GM12865 (cell line): ENCODE results near the gene WAPL.

ENCODE experiments used
- DNase-seq: peaks from one replicate; pipeline ENCODE4 v3.0.0; 2010; ENCODE audit warnings: low read depth
- H3K4me3 ChIP-seq: 2 replicates; pipeline ENCODE4 v1.5.1; 2011; ENCODE audit warnings: mild to moderate bottlenecking, low read depth, low read length, control low read depth
- TF ChIP-seq, protein P1 (sequence below): IDR thresholded peaks from 2 replicates; pipeline ENCODE4 v1.5.1; 2011; ENCODE audit warnings: low read length, control low read depth, low read depth, inconsistent platforms; ENCODE audit not compliant: insufficient read depth; ENCODE audit errors: missing control alignments

The WAPL gene

DNA sequence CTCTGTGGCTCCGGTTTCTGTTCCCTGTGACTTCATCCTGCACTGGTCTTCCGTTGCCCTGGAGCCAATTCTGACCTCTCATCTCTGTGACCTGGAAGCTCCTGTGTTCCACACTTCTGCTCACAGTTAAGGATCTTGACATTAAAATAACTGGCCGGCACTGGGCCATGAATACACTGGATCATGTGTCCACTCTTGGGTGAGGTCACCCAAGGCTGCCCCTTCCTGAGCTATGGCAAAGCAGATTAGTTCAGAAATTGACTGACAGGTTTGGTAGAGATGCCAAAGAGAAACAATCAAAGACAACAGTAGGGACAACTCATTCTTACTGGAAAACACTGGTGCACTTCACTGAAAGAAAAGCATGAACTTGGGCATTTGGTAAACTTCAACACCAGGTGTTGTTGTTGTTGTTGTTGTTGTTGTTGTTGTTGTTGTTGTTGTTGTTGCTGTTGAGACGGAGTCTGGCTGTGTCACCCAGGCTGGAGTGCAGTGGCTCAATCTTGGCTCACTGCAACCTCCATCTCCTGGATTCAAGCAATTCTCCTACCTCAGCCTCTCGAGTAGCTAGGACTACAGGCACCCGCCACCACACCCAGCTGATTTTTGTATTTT, 118.3 kb downstream of the WAPL start:
- no peak for DNase-seq
- TF ChIP-seq, protein P1, sequence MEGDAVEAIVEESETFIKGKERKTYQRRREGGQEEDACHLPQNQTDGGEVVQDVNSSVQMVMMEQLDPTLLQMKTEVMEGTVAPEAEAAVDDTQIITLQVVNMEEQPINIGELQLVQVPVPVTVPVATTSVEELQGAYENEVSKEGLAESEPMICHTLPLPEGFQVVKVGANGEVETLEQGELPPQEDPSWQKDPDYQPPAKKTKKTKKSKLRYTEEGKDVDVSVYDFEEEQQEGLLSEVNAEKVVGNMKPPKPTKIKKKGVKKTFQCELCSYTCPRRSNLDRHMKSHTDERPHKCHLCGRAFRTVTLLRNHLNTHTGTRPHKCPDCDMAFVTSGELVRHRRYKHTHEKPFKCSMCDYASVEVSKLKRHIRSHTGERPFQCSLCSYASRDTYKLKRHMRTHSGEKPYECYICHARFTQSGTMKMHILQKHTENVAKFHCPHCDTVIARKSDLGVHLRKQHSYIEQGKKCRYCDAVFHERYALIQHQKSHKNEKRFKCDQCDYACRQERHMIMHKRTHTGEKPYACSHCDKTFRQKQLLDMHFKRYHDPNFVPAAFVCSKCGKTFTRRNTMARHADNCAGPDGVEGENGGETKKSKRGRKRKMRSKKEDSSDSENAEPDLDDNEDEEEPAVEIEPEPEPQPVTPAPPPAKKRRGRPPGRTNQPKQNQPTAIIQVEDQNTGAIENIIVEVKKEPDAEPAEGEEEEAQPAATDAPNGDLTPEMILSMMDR: no peak
- no peak overlapping the region for H3K4me3 ChIP-seq

DNA sequence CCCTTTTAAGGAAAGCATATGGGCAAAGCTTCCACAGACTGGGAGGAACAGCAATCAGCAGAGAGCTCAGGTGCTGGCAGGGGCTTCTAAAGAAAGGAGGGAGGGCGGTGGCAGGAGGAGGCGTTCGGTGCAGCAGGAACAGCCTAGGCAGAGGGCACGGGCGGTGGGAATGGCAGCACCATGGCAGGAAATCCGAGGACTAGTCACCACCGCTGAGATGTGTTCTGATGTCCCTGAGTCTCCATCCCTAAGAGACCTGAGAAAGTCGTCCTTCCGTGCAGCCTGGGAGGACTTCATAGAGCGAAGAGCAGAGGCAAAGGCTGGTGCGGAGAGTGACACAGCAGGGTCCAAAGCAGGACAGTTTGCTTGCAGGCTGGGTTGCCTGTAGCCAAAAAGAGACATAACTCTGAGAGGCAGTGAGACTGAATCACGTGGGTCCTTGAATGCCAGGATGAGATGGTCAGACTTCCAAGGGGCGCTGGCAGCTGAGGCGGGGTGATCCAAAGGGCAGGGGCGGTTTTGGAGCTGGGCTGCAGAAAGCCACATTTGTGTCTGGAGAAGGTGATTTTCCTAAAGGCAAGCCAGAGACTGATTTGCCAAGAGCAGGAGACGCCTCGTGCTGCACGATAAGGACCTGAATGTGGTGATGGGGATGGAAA, 119.2 kb downstream of the WAPL start:
- no peak for DNase-seq
- TF ChIP-seq, protein P1: no peak
- H3K4me3 ChIP-seq: peak overlapping the region; percentile 98

DNA sequence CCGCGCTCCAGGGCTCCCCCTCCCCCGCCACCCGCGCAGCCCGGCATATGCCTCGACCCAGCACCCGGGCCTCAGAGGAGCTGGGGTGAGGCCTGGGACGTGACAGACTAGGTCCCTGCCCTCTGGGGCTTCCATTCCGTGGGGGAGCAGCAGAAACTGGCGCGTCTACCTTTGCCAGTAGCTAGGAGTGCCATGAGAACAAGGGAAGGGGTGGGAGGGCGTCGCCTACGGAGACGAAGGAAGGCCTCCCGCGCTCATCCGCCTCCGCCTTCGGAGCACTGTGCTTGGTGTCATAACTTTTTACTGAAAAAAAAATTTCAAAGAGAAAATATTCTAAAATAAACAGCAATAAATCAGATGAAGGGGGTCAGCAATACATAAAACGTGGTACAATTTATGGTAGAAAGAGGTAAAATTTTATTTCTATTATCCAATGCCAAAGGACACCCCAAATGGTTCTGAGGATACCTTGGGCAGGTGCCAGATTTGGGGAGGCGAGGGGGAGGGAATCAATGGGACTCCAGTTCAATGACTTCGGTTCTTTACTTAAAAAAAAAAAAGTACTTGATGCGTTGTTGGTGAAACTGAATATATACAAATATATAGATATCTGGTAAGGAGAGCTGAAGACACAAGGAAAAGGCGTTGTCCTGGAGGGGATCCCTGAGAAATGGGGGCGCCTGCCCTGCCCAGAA, 119.9 kb downstream of the WAPL start:
- H3K4me3 ChIP-seq: peak overlapping the region; percentile 98

DNA sequence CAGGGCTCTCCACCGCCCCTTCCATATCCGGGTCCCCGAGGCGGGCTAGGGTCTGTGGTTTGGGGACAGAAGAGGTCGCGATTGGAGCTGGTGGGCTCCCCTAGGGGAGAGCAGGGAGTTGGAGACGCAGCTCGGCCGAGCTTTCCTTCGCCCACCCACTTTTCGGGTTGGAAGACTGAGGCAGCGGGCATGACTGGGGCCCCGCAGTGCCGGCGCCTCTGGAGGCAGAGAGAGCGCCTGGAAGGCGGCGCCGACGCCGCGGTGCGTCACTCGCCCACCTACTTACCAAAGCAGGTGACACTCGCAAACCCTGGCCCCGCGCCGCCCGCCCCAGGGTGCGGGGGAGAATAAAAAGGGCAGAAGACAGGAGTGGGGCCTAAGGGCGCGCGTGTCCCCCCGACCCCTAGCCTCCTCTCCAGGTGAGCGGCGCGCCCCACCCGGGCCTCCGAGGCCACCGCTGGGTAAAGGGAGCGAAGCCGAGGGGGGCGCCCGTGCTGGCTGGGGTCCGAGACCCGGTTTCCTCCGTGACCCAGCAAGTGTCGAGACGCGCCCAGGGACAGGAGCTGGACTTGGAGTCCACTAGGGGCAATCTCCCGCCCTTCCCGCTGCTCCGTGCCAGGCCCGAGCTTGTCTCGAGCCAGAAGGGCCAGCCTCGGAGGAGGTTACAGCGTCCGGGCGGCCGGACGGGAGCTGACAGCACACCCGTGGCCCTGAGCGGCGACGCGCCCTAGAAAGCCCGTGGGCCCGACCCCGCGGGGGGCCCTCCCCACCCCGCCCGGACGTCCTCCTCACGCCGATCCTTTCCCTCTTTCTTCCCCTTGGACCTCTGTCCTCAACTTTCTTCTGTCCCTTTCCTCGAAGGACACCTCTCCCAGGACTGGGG, 120.6 kb downstream of the WAPL start:
- TF ChIP-seq, protein P1: no peak
- peak overlapping the region; percentile 98 for H3K4me3 ChIP-seq
- DNase-seq: peak; percentile 70

More for the DNA sequence above, 119.9 kb downstream of the WAPL start:
- DNase-seq: no peak
- TF ChIP-seq, protein P1: no peak

DNA sequence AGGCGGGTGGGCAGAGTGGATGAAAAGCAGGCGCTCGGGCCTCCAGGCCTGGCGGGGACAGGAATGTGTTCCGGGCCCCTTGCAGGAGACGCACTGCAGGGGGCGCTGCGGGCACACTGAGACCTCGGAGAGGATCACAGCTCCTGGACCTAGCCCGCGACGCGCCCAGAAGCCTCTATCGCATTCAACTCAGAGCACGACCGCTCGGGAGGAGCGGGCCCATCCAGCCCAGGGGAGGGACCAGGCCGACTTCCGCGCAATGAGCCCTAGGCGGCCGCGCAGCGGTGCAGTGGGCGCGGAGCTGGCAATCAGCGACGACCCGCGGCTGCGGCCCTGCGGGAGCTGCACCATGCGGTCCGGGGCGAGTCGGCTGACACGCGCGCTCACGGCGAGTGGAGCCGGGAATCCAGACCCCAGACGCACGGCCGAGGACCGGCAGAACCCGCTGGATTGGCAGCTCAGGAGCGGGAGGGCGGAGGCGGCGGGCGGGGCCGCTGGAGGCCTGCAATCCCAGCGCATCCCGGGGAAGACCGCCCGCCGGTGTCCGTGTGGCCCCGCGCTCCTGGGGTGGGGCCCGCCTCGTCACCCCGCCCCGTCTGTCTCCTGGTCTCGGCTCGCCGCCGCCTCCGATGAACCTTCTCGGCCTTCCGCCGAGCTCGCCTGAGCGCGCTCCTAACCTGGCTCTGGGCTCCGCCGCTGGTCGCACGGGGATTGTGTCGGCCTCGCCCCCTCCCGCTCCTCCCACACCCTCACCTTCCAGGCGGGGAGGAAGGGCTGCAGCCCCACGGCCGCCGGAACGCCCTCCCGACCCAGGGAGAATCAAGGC, 121.5 kb downstream of the WAPL start:
- H3K4me3 ChIP-seq: peak overlapping the region; percentile 98
- TF ChIP-seq, protein P1: peak; percentile 92
- peak; percentile 97 for DNase-seq

DNA sequence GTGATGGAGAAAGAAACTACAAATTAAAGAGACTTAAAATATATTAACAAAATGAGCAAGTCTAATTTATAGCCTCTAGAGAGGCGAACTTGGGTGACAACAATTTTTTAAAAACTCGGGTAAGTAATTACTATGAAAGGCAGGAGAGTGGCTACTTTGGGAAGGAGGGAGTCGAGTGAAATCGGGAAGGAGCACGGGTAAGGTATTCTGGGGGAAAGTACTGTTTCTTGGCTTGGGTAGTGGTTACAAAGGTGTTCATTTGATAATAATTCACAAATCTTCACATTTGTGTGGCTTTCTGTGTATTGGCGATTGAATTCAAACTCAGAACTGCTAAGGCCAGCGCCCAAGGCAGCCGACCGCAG, 122.1 kb downstream of the WAPL start:
- DNase-seq: no peak
- peak overlapping the region; percentile 13; the same call in 1 of the 2 replicates for H3K4me3 ChIP-seq
- TF ChIP-seq, protein P1: no peak
